ENCODE data around the gene TREM2.
"Not testable (repeated sequence)": the region's sequence is repeated elsewhere in the genome, so short reads cannot be mapped to it uniquely, and the experiment has no call there.

The TREM2 gene

DNA sequence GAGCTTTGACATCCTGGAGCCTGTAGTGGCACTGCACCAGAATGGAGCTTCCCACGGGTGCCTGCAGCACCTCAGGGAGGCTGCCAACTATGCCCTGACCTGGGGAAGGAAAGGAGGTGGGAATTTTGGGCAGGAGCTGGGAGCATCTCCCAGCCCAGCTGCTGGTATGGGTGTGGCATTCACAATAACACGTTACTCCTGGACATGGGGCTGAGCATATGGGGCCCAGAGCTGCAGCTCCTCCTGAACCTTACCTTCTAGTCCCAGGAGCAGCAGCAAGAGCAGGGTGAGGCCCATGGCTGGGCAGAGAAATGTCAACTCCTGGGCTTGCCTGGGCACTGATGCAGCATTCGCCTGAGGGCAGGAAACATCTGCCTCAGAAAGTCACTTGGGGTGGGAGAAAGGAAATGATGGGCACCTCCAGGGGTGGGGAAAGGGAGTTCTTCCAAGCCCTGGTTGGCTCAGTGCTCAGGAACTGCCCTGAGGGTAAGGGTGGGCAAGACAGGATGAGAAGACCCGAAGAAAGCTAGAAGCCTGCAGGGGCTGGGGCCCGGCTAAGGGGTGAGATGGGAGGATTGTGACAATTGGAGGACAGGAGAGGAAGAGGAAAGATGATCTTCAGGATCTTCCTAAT lies 8.8 kb downstream of the TREM2 start, which contains the start of gene TREML1:
Gene TREML1 (minus strand): TSS at position 356 of the 634 bp plus-strand sequence. CDS start 59 bp downstream, at position 297.
- DNase-seq, result no peak

DNA sequence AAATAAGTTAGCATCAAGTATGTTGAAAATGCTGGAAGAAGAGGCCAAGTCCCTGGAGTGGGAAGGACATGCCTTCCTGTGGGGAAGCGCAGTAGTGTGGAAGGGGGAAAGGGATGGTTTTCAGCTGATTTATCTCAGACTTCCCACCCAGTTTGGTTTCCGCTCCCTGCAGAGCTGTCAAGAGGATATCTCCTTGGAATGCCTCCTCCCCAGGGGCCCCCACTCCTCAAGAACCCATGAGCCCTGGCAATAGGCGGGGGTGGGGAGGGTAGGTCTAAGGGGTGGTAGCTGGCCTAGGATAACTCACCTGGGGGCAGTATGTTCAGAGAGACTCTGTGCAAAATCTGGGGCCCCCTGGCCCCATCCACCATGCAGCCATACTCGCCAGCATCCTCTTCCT lies 9.5 kb downstream of the TREM2 start:
- DNase-seq, result no peak

GRCh38 chr6:41150671-41151070 lies 12.2 kb downstream of the TREM2 start:
- no peak for DNase-seq

GRCh38 chr6:41147917-41148316 lies 15.0 kb downstream of the TREM2 start:
- DNase-seq, result no peak

DNA sequence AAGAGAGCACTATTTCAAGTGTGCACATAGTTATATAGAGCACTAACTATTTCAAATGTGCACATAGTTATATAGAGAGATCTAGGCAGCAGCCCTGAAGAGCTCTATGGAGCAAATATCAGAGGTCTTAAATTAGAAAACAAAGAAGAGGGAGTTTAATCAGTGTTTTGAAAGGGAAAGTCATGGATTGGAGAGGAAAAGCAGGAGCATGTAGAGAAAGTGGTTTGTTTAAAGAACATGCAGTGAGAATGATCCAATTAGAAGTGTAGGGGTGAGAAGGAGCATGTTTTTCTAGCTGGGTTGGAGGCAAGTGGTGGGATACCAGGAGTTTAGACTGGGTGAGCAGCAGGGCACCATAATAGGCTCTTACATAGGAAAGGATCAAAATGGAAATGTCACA lies 26.0 kb downstream of the TREM2 start:
- DNase-seq, result no peak

DNA sequence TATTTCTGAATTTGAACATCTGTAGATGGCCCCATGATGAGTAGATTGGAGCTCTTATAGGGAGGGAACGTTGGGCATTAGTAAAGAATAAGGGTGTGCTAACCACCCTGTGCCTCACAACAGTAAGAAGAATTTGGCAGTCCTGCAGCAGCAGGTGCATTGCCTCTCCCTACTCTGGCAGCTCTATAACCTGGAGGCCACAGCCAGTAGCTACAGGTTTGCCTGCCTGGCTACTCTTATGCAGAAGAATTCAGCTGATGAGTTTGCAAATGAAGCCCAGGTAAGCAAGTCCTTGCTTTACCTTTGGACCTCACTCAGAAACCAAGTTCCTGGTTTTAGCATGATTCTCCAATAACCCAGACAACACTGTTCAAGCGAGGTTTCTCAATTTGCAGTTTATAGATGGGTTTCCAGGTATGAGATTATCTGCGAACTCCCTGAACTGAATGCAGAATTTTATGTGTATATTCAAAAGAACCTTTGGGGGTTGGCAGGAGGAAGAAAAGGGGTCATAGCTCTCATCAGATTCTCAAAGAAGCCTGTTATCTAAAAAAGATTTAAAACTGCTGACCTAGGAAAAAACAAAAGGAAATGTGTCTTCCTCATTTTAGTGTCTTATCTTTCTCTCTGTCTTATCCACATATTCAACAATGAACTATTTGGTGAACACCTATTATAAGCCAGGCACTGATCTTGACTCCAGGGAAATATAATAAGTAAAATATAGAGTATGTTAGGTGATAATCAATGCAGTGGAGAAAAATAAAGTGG lies 27.7 kb downstream of the TREM2 start:
- no peak for DNase-seq

DNA sequence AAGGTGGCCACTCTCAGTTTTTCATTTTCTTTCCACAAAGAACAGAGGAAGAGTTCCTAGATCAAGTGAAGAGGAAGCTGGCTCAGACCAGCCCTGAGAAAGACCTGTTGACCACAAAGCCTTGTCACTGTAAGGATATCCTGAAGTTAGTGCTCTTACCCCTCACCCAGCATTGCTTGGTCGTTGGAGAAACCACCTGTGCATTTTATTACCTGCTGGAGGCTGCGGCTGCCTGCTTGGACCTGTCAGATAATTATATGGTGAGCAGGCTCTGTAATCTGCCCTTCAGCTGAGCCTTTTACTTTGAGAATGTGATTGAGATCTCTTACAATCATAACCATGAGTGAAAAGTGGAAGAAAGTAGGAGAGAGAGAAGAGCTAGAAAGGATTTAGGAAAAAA lies 30.7 kb downstream of the TREM2 start:
- DNase-seq, result no peak

DNA sequence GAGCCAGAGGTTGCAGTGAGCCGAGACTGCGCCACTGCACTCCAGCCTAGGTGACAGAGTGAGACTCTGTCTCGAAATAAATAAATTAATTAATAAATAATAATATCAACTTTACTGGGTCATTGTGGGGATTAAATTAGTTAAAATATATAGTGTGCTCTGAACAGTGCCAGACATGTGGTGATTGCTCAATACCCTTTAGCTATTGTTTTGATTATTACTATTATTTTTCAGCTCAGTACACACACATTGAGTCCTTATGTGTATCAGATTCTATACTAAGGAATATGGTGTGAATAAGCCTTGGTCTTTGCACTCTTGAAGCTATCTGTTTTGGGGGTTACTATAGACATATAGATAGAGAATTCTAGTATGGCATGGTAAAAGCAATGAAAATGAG lies 37.6 kb downstream of the TREM2 start:
- DNase-seq, result no peak

DNA sequence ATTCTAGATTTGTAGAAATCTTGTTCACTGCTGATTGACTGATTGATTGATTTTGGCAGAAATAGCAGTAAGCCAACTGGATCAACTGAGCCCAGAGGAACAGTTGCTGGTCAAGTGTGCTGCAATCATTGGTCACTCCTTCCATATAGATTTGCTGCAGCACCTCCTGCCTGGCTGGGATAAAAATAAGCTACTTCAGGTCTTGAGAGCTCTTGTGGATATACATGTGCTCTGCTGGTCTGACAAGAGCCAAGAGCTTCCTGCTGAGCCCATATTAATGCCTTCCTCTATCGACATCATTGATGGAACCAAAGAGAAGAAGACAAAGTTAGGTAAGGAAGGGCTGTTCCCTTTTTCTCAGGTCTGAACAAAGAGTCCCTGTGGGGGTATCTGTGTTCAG lies 40.0 kb downstream of the TREM2 start:
- no peak for DNase-seq

GRCh38 chr6:41122373-41122772 lies 40.5 kb downstream of the TREM2 start:
- DNase-seq, result no peak

DNA sequence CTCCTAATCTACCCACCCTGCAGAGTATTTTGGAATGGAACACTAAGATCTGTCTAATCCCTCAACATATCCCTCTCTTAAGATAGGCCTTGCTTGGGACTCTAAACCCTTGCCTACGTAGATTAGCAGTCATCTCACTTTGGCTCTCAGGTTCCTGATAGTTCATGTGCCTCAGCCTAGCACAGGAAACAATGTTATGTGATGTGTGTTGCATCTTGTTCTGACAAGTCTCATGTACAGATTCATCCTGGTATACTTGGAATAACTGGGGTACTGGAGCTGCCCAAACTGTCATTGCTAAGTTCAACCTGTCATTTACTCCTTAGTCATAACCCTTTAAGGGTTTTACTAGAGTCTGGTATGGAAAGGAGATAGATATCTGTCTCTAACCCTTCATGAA lies 42.9 kb downstream of the TREM2 start:
- no peak for DNase-seq

- DNase-seq, result no peak
Observed at GRCh38 chr6:41119508-41119907, 43.4 kb downstream of the TREM2 start.

DNA sequence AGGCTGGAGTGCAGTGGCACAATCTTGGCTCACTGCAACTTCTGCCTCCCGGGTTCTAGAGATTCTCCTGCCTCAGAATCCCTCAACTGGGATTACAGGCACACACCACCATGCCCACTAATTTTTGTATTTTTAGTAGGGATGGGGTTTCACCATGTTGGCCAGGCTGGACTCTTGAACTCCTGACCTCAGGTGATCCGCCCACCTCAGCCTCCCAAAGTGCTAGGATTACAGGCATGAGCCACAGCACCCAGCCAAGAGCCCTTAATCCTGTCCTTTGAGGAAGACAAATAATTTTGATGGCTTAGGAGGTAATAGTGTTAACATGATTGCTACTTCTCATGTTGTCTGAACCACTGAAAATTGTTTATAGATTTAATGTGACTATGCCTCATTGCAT lies 47.9 kb downstream of the TREM2 start:
- DNase-seq, result not testable (repeated sequence)

DNA sequence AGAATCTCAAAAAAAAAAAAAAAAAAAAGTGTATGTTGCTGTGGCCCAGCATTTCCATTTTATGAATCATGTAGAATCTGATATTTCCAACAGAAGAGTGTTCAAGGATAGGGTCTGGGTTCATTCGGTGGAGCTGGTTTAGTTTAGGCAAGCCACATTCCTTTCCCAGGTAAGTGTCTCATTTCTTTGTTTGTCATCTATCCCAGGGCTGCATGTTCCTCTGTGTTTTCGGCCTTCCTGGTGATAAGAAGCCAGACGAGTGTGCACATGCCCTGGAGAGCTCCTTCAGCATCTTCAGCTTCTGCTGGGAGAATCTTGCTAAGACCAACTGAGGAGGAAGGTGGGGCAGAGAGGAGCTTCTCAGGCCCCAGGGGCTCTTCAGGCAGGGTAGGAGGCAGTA lies 51.9 kb downstream of the TREM2 start:
- no peak for DNase-seq

Data from NCI-H446 treated with DMSO at 0.1 percent for 48 hours (cell line).